GM12878 (cell line): Measurements from ENCODE around the gene MDFI. TPM values are rescaled to one million over a fixed set of nuclear protein-coding genes. Genes with fewer than 3 reads are reported as not detected.

Experiments used
- ATAC-seq: fragments of 200-7000 bp; cut with Tn5 transposase; 3 replicates; pipeline ENCODE4 v1.9.1; 2020; ENCODE audit warnings: mild to moderate bottlenecking, moderate library complexity
- BruUV-seq: library from RNA; stranded (reverse); fragments of 400-500 nt; replicated peaks from 2 replicates; lab custom pipeline; 2021; lab: Mats Ljungman, UMichigan
- CTCF ChIA-PET: fragments of 300-600 bp; sonication (Branson Sonifier 250); formaldehyde crosslinking; extraction: SDS; loops from one replicate; lab custom pipeline; 2021; ENCODE audit warnings: inconsistent platforms; lab: Yijun Ruan, JAX
- POLR2A ChIA-PET: fragments of 350-600 bp; formaldehyde crosslinking; extraction: SDS; loops from one replicate; lab custom pipeline; 2021; ENCODE audit warnings: inconsistent platforms; lab: Charles Lee
- RAD21 ChIA-PET: fragments of 300-600 bp; sonication (Branson Sonifier 250); formaldehyde crosslinking; loops from one replicate; lab custom pipeline; 2023; ENCODE audit warnings: antibody characterized with exemption; ENCODE audit not compliant: unreplicated experiment; lab: Charles Lee
- SMC1A ChIA-PET: fragments of 300-600 bp; sonication (Branson Sonifier 250); formaldehyde crosslinking; loops from one replicate; lab custom pipeline; 2023; ENCODE audit not compliant: unreplicated experiment, uncharacterized antibody; lab: Charles Lee
- DNase-seq: peaks from one replicate; pipeline ENCODE4 v3.0.0-alpha.2; 2011; ENCODE audit warnings: low read depth, low spot score
- FAIRE-seq: peaks from 3 replicates; lab custom pipeline; 2011; peaks lifted over from hg19 to GRCh38; lab: Jason Lieb, UNC
- H2AFZ ChIP-seq: 2 replicates; pipeline ENCODE4 v1.6.0; 2011; ENCODE audit warnings: low read depth, low read length, control low read depth; ENCODE audit not compliant: control insufficient read depth
- H3K27ac ChIP-seq: 2 replicates; pipeline ENCODE4 v1.5.1; 2011; ENCODE audit warnings: control low read depth; ENCODE audit not compliant: control insufficient read depth, insufficient read depth
- H3K27me3 ChIP-seq, 2 experiments: replicated peaks in 1 of 2; 2 replicates each; pipeline versions ENCODE4 v1.6.0 to v1.6.1; 2011; ENCODE audit warnings: low read length in 1 of 2; ENCODE audit not compliant: control insufficient read depth in 2 of 2, insufficient read depth in 2 of 2
- H3K36me3 ChIP-seq, 2 experiments: 2 replicates each; pipeline ENCODE4 v1.5.1; 2011; ENCODE audit warnings: low read length in 1 of 2; ENCODE audit not compliant: control insufficient read depth in 2 of 2, insufficient read depth in 2 of 2
- H3K4me1 ChIP-seq: 2 replicates; pipeline ENCODE4 v1.6.1; 2011; ENCODE audit warnings: mild to moderate bottlenecking, low read length, moderate library complexity, mixed read lengths; ENCODE audit not compliant: control insufficient read depth, insufficient read depth
- H3K4me2 ChIP-seq: 2 replicates; pipeline ENCODE4 v1.6.0; 2011; ENCODE audit warnings: control low read depth; ENCODE audit not compliant: control insufficient read depth, insufficient read depth
- H3K4me3 ChIP-seq: fragments of 200-600 bp; sonication (generic); 2 replicates; pipeline ENCODE4 v1.5.1; 2016
- H3K79me2 ChIP-seq: 2 replicates; pipeline ENCODE4 v1.6.0; 2011; ENCODE audit warnings: low read length; ENCODE audit not compliant: control insufficient read depth, insufficient read depth
- H3K9ac ChIP-seq: 2 replicates; pipeline ENCODE4 v1.8.0; 2011; ENCODE audit warnings: low read length, control low read depth, mixed read lengths; ENCODE audit not compliant: control insufficient read depth, insufficient read depth
- H3K9me3 ChIP-seq: replicated peaks from 3 replicates; pipeline ENCODE4 v1.5.1; 2011; ENCODE audit warnings: mild to moderate bottlenecking, low read length; ENCODE audit not compliant: control insufficient read depth, insufficient read depth
- H4K20me1 ChIP-seq: 2 replicates; pipeline ENCODE4 v1.6.0; 2011; ENCODE audit not compliant: control insufficient read depth, insufficient read depth
- CBX3 ChIP-seq: fragments of 200-600 bp; sonication (generic); IDR thresholded peaks from 2 replicates; pipeline ENCODE4 v1.6.1; 2016; ENCODE audit warnings: low read depth, borderline replicate concordance
- CREB1 ChIP-seq: IDR thresholded peaks from 2 replicates; pipeline ENCODE4 v1.6.1; 2012; ENCODE audit warnings: low read depth, mild to moderate bottlenecking, inconsistent platforms
- HDAC2 ChIP-seq: fragments of 200-600 bp; sonication (generic); IDR thresholded peaks from 2 replicates; pipeline ENCODE4 v1.6.1; 2017
- NR2F1 ChIP-seq: fragments of 450-650 bp; conservative IDR thresholded peaks from 2 replicates; pipeline ENCODE4 v1.6.1; 2017; ENCODE audit warnings: mild to moderate bottlenecking
- NRF1 ChIP-seq: conservative IDR thresholded peaks from 2 replicates; pipeline ENCODE4 v1.6.1; 2011; ENCODE audit warnings: mild to moderate bottlenecking, low read depth, low read length, improper control_type of control experiment
- RAD21 ChIP-seq: IDR thresholded peaks from 2 replicates; pipeline ENCODE4 v1.6.1; 2011; ENCODE audit warnings: mild to moderate bottlenecking, low read depth, low read length, moderate library complexity; ENCODE audit not compliant: insufficient read depth
- SIN3A ChIP-seq: IDR thresholded peaks from 2 replicates; pipeline ENCODE4 v1.6.1; 2012; ENCODE audit warnings: low read depth, low read length, improper control_type of control experiment
- SMAD1 ChIP-seq: fragments of 450-650 bp; IDR thresholded peaks from 2 replicates; pipeline ENCODE4 v1.6.1; 2018; ENCODE audit warnings: mild to moderate bottlenecking, low read depth; ENCODE audit not compliant: partially characterized antibody
- SPI1 ChIP-seq: IDR thresholded peaks from 2 replicates; pipeline ENCODE4 v1.6.1; 2011; ENCODE audit warnings: low read depth, mild to moderate bottlenecking, low read length, moderate library complexity, borderline replicate concordance; ENCODE audit not compliant: insufficient read depth
- SREBF2 ChIP-seq: IDR thresholded peaks from 2 replicates; pipeline ENCODE4 v1.6.1; 2012; ENCODE audit warnings: mild to moderate bottlenecking, low read length
- WRNIP1 ChIP-seq: IDR thresholded peaks from 2 replicates; pipeline ENCODE4 v1.6.1; 2011; ENCODE audit warnings: low read depth, low read length, improper control_type of control experiment, borderline replicate concordance
- YBX1 ChIP-seq: fragments of 450-650 bp; IDR thresholded peaks from 2 replicates; pipeline ENCODE4 v1.6.1; 2016; ENCODE audit warnings: antibody characterized with exemption
- ZNF24 ChIP-seq: fragments of 450-650 bp; IDR thresholded peaks from 2 replicates; pipeline ENCODE4 v1.6.1; 2017; ENCODE audit warnings: antibody characterized with exemption, mild to moderate bottlenecking
- WGBS: methylation state at CpG from one replicate; pipeline ENCODE4 v1.1.6; 2016; ENCODE audit warnings: low lambda C conversion rate; ENCODE audit not compliant: insufficient replicate concordance, insufficient coverage; ENCODE audit errors: missing lambda C conversion rate; 5-methylcytosine and 5-hydroxymethylcytosine counted together
- in situ Hi-C: fragments of 300-500 bp; cut with MboI; formaldehyde crosslinking; loops from 9 replicates; pipeline ENCODE4 v1.14.3; 2018; ENCODE audit warnings: mixed read lengths
- intact Hi-C: fragments of 100-400 bp; cut with micrococcal nuclease; formaldehyde crosslinking; loops from one replicate; pipeline ENCODE4 v1.14.2; 2022; ENCODE audit not compliant: unreplicated experiment
- polyA plus RNA-seq, 11 experiments: library from polyadenylated mRNA; depleted of rRNA in 4 of 11; unstranded in 6 of 11; stranded (reverse) in 5 of 11; fragments of >200 nt; fragmentation: Nextera tagmentation in 4 of 11; fragmentation: Illumina TruSeq in 1 of 11; extraction: Ambion mirVana in 4 of 11; extraction: Trizol in 1 of 11; gene quantifications; 1 replicate in 1 of 11; 2 replicates in 10 of 11; pipeline versions ENCODE4 v1.2.1 to v1.2.3, GENCODE V29; 2011 to 2016; ENCODE audit warnings: inconsistent platforms in 2 of 11, missing spikeins in 2 of 11, low read depth in 1 of 11
- total RNA-seq, 4 experiments: library from RNA; depleted of rRNA in 3 of 4; stranded (reverse); fragments of >200 nt in 3 of 4; fragmentation: Illumina TruSeq in 1 of 4; extraction: Trizol in 1 of 4; gene quantifications; 2 replicates each; pipeline versions ENCODE4 v1.2.1 to v1.2.3, GENCODE V29; 2013 to 2021
- TF ChIP-seq, protein P1 (sequence below): fragments of 150-350 bp; IDR thresholded peaks from 2 replicates; pipeline ENCODE4 v1.6.1; 2016; ENCODE audit warnings: low read depth, low read length

MDFI gene
- total and polyA plus RNA-seq, 10 of the 15 experiments (the other 5 are each of a cell fraction or from before 2014, with no cell fraction given): not detected

DNA sequence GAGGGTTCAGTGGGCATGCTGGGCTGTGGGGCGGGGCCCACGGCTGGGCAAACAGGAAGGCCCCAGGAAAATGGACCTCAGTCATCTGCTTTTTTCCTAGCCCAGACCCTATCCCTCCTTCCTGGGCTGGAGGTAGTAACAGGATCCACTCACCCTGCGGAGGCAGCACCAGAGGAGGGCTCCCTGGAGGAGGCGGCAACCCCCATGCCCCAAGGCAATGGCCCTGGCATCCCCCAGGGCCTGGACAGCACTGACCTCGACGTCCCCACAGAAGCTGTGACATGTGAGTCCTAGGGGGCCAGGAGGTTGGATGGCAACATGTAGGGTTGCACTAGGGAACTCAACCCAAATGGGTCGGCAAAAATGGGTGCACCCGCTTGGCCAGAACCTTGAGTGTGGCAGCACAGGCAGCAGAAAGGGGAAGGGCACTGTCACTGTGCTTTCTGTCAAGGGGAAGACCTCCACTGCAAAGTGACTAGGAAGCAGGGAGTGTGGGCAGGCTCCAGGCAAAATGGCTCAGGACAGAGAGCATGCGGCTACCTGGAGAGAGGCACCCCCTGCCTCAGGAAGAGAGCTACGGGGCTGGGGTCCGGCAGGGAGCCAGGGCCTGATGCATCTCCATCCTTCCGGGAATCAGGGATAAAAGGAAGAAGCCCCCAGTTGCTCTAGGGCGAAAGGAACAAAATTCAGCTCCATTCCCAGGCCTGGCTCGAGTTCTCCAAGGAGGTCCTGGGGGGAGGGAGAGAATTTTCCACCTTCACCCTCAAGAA is 7.9 kb downstream of the MDFI start:
- Histone ChIP-seq H3K27ac (no peak overlapping the region), H3K9me3 (no peaks in the 10 kb centered on the region), H3K4me1 (no peaks in the 10 kb centered on the region), H3K36me3 (no peaks in the 10 kb centered on the region), H4K20me1 (no peaks in the 10 kb centered on the region), H3K27me3 (peaks cover 0 to 3% of the 10 kb centered on the region in 2 experiments; a peak in 3 of 4 replicates), H3K4me2 (no peak overlapping the region), H3K9ac (no peak overlapping the region), H3K79me2 (no peaks in the 10 kb centered on the region), H3K4me3 (no peak overlapping the region), H2AFZ (no peak overlapping the region)
- POLR2A ChIA-PET: no interaction called here
- CTCF ChIA-PET: interaction anchor here (0.7 kb wide), 1 partner anchor 16 kb away, joined by 3 read pairs; no protein-coding TSS in a partner anchor
- intact Hi-C loops (no loop called here), in situ Hi-C loops (no loop called here)
- FAIRE-seq: no peak
- no peak for DNase-seq
- TF ChIP-seq CREB1 (no peak), ZNF24 (no peak), WRNIP1 (no peak), CBX3 (no peak), NRF1 (no peak), SMAD1 (no peak), SPI1 (no peak), SREBF2 (no peak), HDAC2 (no peak), SIN3A (no peak), YBX1 (no peak), RAD21 (no peak), NR2F1 (no peak)
- TF ChIP-seq, protein P1, sequence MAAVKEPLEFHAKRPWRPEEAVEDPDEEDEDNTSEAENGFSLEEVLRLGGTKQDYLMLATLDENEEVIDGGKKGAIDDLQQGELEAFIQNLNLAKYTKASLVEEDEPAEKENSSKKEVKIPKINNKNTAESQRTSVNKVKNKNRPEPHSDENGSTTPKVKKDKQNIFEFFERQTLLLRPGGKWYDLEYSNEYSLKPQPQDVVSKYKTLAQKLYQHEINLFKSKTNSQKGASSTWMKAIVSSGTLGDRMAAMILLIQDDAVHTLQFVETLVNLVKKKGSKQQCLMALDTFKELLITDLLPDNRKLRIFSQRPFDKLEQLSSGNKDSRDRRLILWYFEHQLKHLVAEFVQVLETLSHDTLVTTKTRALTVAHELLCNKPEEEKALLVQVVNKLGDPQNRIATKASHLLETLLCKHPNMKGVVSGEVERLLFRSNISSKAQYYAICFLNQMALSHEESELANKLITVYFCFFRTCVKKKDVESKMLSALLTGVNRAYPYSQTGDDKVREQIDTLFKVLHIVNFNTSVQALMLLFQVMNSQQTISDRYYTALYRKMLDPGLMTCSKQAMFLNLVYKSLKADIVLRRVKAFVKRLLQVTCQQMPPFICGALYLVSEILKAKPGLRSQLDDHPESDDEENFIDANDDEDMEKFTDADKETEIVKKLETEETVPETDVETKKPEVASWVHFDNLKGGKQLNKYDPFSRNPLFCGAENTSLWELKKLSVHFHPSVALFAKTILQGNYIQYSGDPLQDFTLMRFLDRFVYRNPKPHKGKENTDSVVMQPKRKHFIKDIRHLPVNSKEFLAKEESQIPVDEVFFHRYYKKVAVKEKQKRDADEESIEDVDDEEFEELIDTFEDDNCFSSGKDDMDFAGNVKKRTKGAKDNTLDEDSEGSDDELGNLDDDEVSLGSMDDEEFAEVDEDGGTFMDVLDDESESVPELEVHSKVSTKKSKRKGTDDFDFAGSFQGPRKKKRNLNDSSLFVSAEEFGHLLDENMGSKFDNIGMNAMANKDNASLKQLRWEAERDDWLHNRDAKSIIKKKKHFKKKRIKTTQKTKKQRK: no peak
- RAD21 ChIA-PET: no interaction called here
- SMC1A ChIA-PET: no interaction called here
- ATAC-seq: no peak
- BruUV-seq: no TSS peak
- 33% methylated on average over 14 of the region's 14 CpGs for WGBS
